Body of pancreas (tissue), 4 donors: ENCODE data around the gene AGAP5.

Source experiments
- POLR2A ChIP-seq, 3 donors: fragments of 450-650 bp; IDR thresholded peaks; one replicate each; pipeline ENCODE4 v1.6.1; 2016; ENCODE audit warnings: antibody characterized with exemption in 3 of 3, mild to moderate bottlenecking in 2 of 3
- TF ChIP-seq, protein P1 (sequence below), 7 experiments: fragments of 450-650 bp in 4 of 7; fragments of 200-600 bp in 3 of 7; sonication (generic) in 3 of 7; IDR thresholded peaks; one replicate each; pipeline ENCODE4 v1.5.1; 2016 to 2019; ENCODE audit warnings: antibody characterized with exemption in 7 of 7

DNA sequence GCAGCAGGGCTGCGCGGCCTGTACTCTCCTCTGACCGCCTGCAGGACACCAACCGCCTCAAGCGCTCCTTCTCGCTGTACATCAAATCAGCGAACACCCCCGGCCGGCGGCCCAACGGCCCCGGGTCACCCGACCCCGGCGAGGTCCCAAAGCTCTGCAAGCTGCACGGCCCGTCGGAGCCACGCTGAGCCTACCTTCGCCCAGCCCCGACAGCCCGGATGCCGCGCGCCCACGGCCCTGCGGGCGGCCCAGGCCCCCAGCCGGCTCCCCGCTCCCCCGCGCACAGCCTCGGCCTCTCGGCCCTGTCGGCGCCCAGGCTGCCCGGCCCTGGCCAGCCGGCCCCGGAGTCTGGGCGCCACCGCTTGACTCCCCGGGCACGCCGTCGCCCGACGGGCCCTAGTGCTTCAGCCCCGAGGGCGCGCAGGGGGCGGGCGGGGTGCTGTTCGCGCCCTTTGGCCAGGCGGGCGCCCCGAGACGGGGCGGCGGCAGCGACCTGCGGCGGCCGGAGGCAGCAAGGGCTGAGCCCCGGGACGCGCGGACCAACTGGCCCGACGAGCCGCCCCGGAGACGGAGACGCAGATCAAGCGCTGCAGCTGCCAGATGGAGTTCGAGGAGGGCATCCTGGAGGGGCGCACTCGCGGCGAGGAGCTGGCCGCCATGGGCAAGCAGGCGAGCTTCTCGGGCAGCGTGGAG, 35.2 kb upstream of the AGAP5 start:
- TF ChIP-seq, protein P1, sequence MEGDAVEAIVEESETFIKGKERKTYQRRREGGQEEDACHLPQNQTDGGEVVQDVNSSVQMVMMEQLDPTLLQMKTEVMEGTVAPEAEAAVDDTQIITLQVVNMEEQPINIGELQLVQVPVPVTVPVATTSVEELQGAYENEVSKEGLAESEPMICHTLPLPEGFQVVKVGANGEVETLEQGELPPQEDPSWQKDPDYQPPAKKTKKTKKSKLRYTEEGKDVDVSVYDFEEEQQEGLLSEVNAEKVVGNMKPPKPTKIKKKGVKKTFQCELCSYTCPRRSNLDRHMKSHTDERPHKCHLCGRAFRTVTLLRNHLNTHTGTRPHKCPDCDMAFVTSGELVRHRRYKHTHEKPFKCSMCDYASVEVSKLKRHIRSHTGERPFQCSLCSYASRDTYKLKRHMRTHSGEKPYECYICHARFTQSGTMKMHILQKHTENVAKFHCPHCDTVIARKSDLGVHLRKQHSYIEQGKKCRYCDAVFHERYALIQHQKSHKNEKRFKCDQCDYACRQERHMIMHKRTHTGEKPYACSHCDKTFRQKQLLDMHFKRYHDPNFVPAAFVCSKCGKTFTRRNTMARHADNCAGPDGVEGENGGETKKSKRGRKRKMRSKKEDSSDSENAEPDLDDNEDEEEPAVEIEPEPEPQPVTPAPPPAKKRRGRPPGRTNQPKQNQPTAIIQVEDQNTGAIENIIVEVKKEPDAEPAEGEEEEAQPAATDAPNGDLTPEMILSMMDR (IDR thresholded peaks at IDR 0.05): no peak
- TF ChIP-seq POLR2A (IDR thresholded peaks at IDR 0.05): no peak
